HL-60/S4 treated with retinoic acid at 250 ng/mL for 4 days and 3 days (cell line): ENCODE measurements around the gene POLR3H.
"Not testable (repeated sequence)": the region's sequence is repeated elsewhere in the genome, so short reads cannot be mapped to it uniquely, and the experiment has no call there.

ENCODE experiments used
- in situ Hi-C: fragments of 300-500 bp; cut with MboI; formaldehyde crosslinking; loops from 2 replicates; pipeline ENCODE4 v1.7.0; 2022; ENCODE audit warnings: low sequenced_read_pairs

The POLR3H gene

GRCh38 chr22:41565403-41566054, 21.3 kb upstream of the POLR3H start:
- in situ Hi-C loops, result no loop called here

GRCh38 chr22:41564563-41564962, 20.3 kb upstream of the POLR3H start:
- in situ Hi-C loops, result no loop called here

GRCh38 chr22:41563051-41563711, 18.9 kb upstream of the POLR3H start:
- in situ Hi-C loops, result no loop called here

GRCh38 chr22:41562461-41562860, 18.2 kb upstream of the POLR3H start:
- in situ Hi-C loops, result no loop called here

- in situ Hi-C loops, result no loop called here
Observed at GRCh38 chr22:41561788-41562187, 17.5 kb upstream of the POLR3H start.

GRCh38 chr22:41561335-41561734, 17.1 kb upstream of the POLR3H start:
- in situ Hi-C loops, result no loop called here

GRCh38 chr22:41560095-41560471, 15.8 kb upstream of the POLR3H start:
- in situ Hi-C loops, result no loop called here

- in situ Hi-C loops, result not testable (repeated sequence)
Observed at GRCh38 chr22:41558241-41558630, 14.0 kb upstream of the POLR3H start.

- in situ Hi-C loops, result no loop called here
Observed at GRCh38 chr22:41557401-41558240, 13.4 kb upstream of the POLR3H start.

- in situ Hi-C loops, result no loop called here
Observed at GRCh38 chr22:41556561-41556960, 12.3 kb upstream of the POLR3H start.

GRCh38 chr22:41555325-41555982, 11.2 kb upstream of the POLR3H start:
- in situ Hi-C loops, result no loop called here

GRCh38 chr22:41551877-41552582, 7.8 kb upstream of the POLR3H start:
- in situ Hi-C loops, result no loop called here

- in situ Hi-C loops, result no loop called here
Observed at GRCh38 chr22:41550952-41551491, 6.8 kb upstream of the POLR3H start.

- in situ Hi-C loops, result no loop called here
Observed at GRCh38 chr22:41548830-41549211, 4.6 kb upstream of the POLR3H start.

- in situ Hi-C loops, result no loop called here
Observed at GRCh38 chr22:41544671-41545476, 604 bp upstream of the POLR3H start.

GRCh38 chr22:41542224-41542623, 2.0 kb downstream of the POLR3H start:
- in situ Hi-C loops, result no loop called here

GRCh38 chr22:41541484-41541883, 2.8 kb downstream of the POLR3H start:
- in situ Hi-C loops, result no loop called here

- in situ Hi-C loops, result no loop called here
Observed at GRCh38 chr22:41540365-41540764, 3.9 kb downstream of the POLR3H start.

- in situ Hi-C loops, result no loop called here
Observed at GRCh38 chr22:41540006-41540315, 4.3 kb downstream of the POLR3H start.
